ENCODE data around the gene FLG. TPM values are rescaled to one million over a fixed set of nuclear protein-coding genes. Genes with fewer than 3 reads are reported as not detected.
"Not testable (repeated sequence)": the region's sequence is repeated elsewhere in the genome, so short reads cannot be mapped to it uniquely, and the experiment has no call there.

Gene FLG
- total RNA-seq, 2 donors from 2014 or later: not detected

DNA sequence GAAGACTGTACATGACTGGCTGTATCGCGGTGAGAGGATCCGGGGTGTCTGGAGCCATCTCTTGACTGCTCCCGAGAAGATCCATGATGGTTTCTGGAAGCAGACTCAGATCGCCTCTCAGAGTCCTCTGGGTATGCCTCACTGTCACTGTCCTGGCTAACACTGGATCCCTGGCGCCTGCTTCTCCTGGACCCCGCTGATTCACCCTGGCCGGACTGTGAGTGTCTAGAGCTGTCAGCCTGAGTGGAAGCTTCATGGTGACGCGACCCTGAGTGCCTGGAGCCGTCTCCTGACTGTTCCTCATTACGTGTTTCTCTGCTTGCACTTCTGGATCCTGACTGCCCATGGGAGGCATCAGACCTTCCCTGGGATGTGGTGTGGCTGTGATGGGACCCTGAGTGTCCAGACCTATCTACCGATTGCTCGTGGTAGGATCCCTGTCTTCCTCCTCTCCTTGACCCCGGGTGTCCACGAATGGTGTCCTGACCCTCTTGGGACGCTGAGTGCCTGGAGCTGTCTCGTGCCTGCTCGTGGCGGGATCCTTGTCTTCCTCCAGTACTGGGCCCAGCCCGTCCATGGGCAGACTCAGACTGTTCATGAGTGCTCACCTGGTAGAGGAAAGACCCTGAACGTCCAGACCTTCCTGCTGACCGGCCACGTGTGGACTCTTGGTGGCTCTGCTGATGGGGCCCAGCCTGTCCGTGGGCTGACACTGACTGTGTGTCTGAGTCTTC lies 21.7 kb downstream of the FLG start:
- not testable (repeated sequence) for H3K27ac ChIP-seq; H3K4me1 ChIP-seq; H3K36me3 ChIP-seq; H3K9me3 ChIP-seq; H3K27me3 ChIP-seq; H3K4me3 ChIP-seq; DNase-seq (ENCODE audit: low spot score)

DNA sequence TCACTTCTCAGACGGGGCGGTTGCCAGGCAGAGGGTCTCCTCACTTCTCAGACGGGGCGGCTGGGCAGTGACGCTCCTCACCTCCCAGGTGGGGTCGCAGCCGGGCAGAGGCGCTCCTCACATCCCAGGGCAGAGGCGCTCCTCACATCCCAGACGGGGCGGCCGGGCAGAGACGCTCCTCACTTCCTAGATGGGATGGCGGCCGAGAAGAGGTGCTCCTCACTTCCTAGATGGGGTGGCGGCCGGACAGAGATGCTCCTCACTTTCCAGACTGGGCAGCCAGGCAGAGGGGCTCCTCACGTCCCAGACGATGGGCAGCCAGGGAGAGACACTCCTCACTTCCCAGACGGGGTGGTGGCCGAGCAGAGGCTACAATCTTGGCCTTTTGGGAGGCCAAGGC lies 68.6 kb downstream of the FLG start:
- not testable (repeated sequence) for H3K4me3 ChIP-seq; H3K27me3 ChIP-seq; H3K4me1 ChIP-seq; H3K36me3 ChIP-seq; DNase-seq (ENCODE audit: low spot score); H3K27ac ChIP-seq
- H3K9me3 ChIP-seq: peaks cover 0 to 14% of the 10 kb centered on the region in 2 donors

Other genes with a start within 250 kb of the FLG start
- not detected for gene TCHHL1, start 236.2 kb downstream of the FLG start, total RNA-seq
- under 1 TPM; 0.04 to 0.12 TPM for gene TCHH, start 209.8 kb downstream of the FLG start, total RNA-seq
- not detected for gene RPTN, start 166.0 kb downstream of the FLG start, total RNA-seq
- gene HRNR, start 101.0 kb downstream of the FLG start, total RNA-seq: not detected
- not detected for gene FLG2, start 34.8 kb upstream of the FLG start, total RNA-seq
- not detected for gene CRNN, start 89.0 kb upstream of the FLG start, total RNA-seq
- gene LCE5A, start 185.6 kb upstream of the FLG start, total RNA-seq: not detected
- gene CRCT1, start 189.2 kb upstream of the FLG start, total RNA-seq: not detected
- gene LCE3E, start 241.5 kb upstream of the FLG start, total RNA-seq: not detected